Measurements from ENCODE around the gene MAP3K19. TPM values are rescaled to one million over a fixed set of nuclear protein-coding genes. Genes with fewer than 3 reads are reported as not detected.
"Not testable (repeated sequence)": the region's sequence is repeated elsewhere in the genome, so short reads cannot be mapped to it uniquely, and the experiment has no call there.

Gene MAP3K19
- total RNA-seq, 1 donor from 2014 or later = not detected

DNA sequence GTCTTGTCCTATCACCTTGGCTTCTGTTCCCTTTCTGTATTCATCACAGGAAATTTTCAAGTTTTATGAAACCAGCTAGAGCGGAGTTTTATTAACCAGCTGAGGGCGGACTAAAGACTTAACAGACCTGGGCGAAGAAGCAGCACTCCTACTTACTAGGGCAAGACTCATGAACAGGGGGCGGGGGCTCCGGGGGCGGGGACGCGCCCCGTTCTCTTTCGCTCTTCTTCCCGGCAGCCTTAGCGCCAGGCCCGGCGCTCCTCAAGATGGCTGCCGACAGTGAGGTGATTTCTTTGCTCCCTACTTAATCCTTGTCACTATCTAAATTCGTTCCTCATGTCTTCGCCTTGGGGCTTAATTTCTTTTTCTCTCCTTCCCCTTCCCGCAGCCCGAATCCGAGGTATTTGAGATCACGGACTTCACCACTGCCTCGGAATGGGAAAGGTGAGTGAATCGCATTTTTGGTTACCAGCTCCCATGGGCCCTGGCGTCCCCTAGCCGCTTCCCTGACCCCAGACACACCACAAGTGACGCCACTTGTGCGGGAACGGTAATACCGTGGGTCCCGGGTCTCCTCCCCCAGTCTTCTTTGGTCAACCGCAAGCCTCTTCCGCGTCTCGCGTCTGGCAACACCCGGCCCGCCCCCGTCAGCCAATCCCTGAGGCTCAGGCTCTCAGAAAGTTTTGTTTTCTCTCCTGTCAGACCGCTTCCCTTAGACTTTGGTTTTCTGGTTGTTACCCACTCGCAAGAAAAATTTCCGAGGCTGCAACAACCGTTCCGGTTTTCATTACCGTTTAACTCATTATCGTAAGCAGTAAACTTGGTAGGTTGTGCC, 5.0 kb upstream of the MAP3K19 start, which contains the start of gene RAB3GAP1:
Gene RAB3GAP1 (plus strand): TSS at position 251 of the 835 bp plus-strand sequence. CDS start 16 bp downstream, at position 267.
- H3K9ac ChIP-seq (ENCODE audit: low read depth in 1 of 3, low read length in 3 of 3) = peak within 1 kb of the TSS; percentile 94 to 100 (median 99)
- H3K4me1 ChIP-seq (ENCODE audit: control insufficient read depth in 3 of 3, insufficient read depth in 3 of 3, low read length in 3 of 3) = peaks cover 10 to 27% (median 11%) of the 10 kb centered on the region in 3 donors
- H3K9me3 ChIP-seq (ENCODE audit: control insufficient read depth in 3 of 3, low read length in 3 of 3) = no peaks in the 10 kb centered on the region
- peaks cover 0 to 3% (median 0%) of the 10 kb centered on the region in 3 donors for H3K36me3 ChIP-seq (ENCODE audit: control insufficient read depth in 3 of 3, insufficient read depth in 3 of 3, low read length in 3 of 3)
- peak within 1 kb of the TSS; percentile 98 for H3K27ac ChIP-seq (ENCODE audit: low read depth, low read length)
- no peaks in the 10 kb centered on the region for H3K27me3 ChIP-seq (ENCODE audit: control insufficient read depth in 3 of 3, insufficient read depth in 3 of 3, low read length in 3 of 3)
- H3K4me3 ChIP-seq (ENCODE audit: low read length in 3 of 3) = peak within 1 kb of the TSS; percentile 92 to 99 (median 94)

GRCh38 chr2:135050684-135051083, 3.4 kb upstream of the MAP3K19 start:
- Histone ChIP-seq H3K9me3 (ENCODE audit: control insufficient read depth in 3 of 3, low read length in 3 of 3) (no peaks in the 10 kb centered on the region), H3K4me3 (ENCODE audit: low read length in 3 of 3) (no peak overlapping the region), H3K4me1 (ENCODE audit: control insufficient read depth in 3 of 3, insufficient read depth in 3 of 3, low read length in 3 of 3) (peaks cover 10 to 27% (median 11%) of the 10 kb centered on the region in 3 donors), H3K36me3 (ENCODE audit: control insufficient read depth in 3 of 3, insufficient read depth in 3 of 3, low read length in 3 of 3) (no peaks in the 10 kb centered on the region), H3K27ac (ENCODE audit: low read depth, low read length) (no peak overlapping the region), H3K27me3 (ENCODE audit: control insufficient read depth in 3 of 3, insufficient read depth in 3 of 3, low read length in 3 of 3) (no peaks in the 10 kb centered on the region), H3K9ac (ENCODE audit: low read depth in 1 of 3, low read length in 3 of 3) (peak overlapping the region in 2 of 3 donors; percentile 24 to 32)

GRCh38 chr2:135050132-135050531, 2.9 kb upstream of the MAP3K19 start:
- Histone ChIP-seq H3K4me1 (ENCODE audit: control insufficient read depth in 3 of 3, insufficient read depth in 3 of 3, low read length in 3 of 3) (peaks cover 10 to 27% (median 11%) of the 10 kb centered on the region in 3 donors), H3K9me3 (ENCODE audit: control insufficient read depth in 3 of 3, low read length in 3 of 3) (no peaks in the 10 kb centered on the region), H3K27me3 (ENCODE audit: control insufficient read depth in 3 of 3, insufficient read depth in 3 of 3, low read length in 3 of 3) (no peaks in the 10 kb centered on the region), H3K27ac (ENCODE audit: low read depth, low read length) (no peak overlapping the region), H3K4me3 (ENCODE audit: low read length in 3 of 3) (no peak overlapping the region), H3K36me3 (ENCODE audit: control insufficient read depth in 3 of 3, insufficient read depth in 3 of 3, low read length in 3 of 3) (no peaks in the 10 kb centered on the region), H3K9ac (ENCODE audit: low read depth in 1 of 3, low read length in 3 of 3) (peak overlapping the region in 1 of 3 donors; percentile 32)

- Histone ChIP-seq H3K27ac (ENCODE audit: low read depth, low read length) (no peak overlapping the region), H3K36me3 (ENCODE audit: control insufficient read depth in 3 of 3, insufficient read depth in 3 of 3, low read length in 3 of 3) (no peaks in the 10 kb centered on the region), H3K9ac (ENCODE audit: low read depth in 1 of 3, low read length in 3 of 3) (no peak overlapping the region), H3K9me3 (ENCODE audit: control insufficient read depth in 3 of 3, low read length in 3 of 3) (no peaks in the 10 kb centered on the region), H3K4me1 (ENCODE audit: control insufficient read depth in 3 of 3, insufficient read depth in 3 of 3, low read length in 3 of 3) (peaks cover 0 to 14% (median 3%) of the 10 kb centered on the region in 3 donors), H3K27me3 (ENCODE audit: control insufficient read depth in 3 of 3, insufficient read depth in 3 of 3, low read length in 3 of 3) (no peaks in the 10 kb centered on the region), H3K4me3 (ENCODE audit: low read length in 3 of 3) (no peak overlapping the region)
Measured at GRCh38 chr2:135048122-135048521, 875 bp upstream of the MAP3K19 start.

GRCh38 chr2:135043345-135043744, 3.9 kb downstream of the MAP3K19 start:
- no peak overlapping the region for H3K4me3 ChIP-seq (ENCODE audit: low read length in 3 of 3)
- H3K9me3 ChIP-seq (ENCODE audit: control insufficient read depth in 3 of 3, low read length in 3 of 3) = no peaks in the 10 kb centered on the region

DNA sequence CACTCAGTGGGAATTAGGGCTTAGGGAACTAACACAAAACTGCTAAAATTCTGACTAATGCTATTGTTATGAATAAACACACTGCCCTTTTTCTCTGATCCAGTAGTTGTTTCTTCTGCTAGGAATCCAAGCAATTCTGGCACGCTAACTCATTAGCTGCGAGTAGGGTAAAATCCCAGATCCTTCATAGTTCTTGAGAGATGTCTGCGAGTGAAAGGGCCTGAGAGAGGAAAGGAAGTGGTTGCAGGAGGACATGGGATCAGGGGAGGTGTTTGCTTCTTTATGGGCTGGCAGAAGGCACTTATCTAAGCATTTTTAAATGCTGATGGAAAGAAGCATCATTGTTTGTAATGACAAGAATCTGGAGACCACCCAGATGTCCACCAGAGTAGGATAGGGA, 9.4 kb downstream of the MAP3K19 start:
- H3K4me3 ChIP-seq (ENCODE audit: low read length in 3 of 3) = no peak overlapping the region
- H3K27ac ChIP-seq (ENCODE audit: low read depth, low read length) = no peak overlapping the region
- no peaks in the 10 kb centered on the region for H3K27me3 ChIP-seq (ENCODE audit: control insufficient read depth in 3 of 3, insufficient read depth in 3 of 3, low read length in 3 of 3)

More at GRCh38 chr2:135043345-135043744, 3.9 kb downstream of the MAP3K19 start:
- H3K36me3 ChIP-seq (ENCODE audit: control insufficient read depth in 3 of 3, insufficient read depth in 3 of 3, low read length in 3 of 3) = no peaks in the 10 kb centered on the region
- no peak overlapping the region for H3K9ac ChIP-seq (ENCODE audit: low read depth in 1 of 3, low read length in 3 of 3)
- no peak overlapping the region for H3K27ac ChIP-seq (ENCODE audit: low read depth, low read length)
- no peaks in the 10 kb centered on the region for H3K4me1 ChIP-seq (ENCODE audit: control insufficient read depth in 3 of 3, insufficient read depth in 3 of 3, low read length in 3 of 3)
- no peaks in the 10 kb centered on the region for H3K27me3 ChIP-seq (ENCODE audit: control insufficient read depth in 3 of 3, insufficient read depth in 3 of 3, low read length in 3 of 3)

DNA sequence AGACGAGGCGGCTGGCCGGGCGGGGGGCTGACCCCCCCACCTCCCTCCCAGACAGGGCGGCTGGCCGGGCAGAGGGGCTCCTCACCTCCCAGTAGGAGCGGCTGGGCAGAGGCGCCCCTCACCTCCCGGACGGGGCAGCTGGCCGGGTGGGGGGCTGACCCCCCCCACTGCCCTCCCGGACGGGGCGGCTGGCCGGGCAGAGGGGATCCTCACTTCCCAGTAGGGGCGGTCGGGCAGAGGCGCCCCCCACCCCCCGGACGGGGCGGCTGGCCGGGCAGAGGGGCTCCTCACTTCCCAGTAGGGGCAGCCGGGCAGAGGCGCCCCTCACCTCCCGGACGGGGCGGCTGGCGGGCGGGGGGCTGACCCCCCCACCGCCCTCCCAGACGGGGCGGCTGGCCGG, 14.0 kb downstream of the MAP3K19 start:
- H3K4me3 ChIP-seq (ENCODE audit: low read length in 3 of 3); H3K4me1 ChIP-seq (ENCODE audit: control insufficient read depth in 3 of 3, insufficient read depth in 3 of 3, low read length in 3 of 3); H3K36me3 ChIP-seq (ENCODE audit: control insufficient read depth in 3 of 3, insufficient read depth in 3 of 3, low read length in 3 of 3); H3K9me3 ChIP-seq (ENCODE audit: control insufficient read depth in 3 of 3, low read length in 3 of 3); H3K27ac ChIP-seq (ENCODE audit: low read depth, low read length); H3K27me3 ChIP-seq (ENCODE audit: control insufficient read depth in 3 of 3, insufficient read depth in 3 of 3, low read length in 3 of 3); H3K9ac ChIP-seq (ENCODE audit: low read depth in 1 of 3, low read length in 3 of 3): not testable (repeated sequence)

More for the DNA sequence above, 9.4 kb downstream of the MAP3K19 start:
- H3K9me3 ChIP-seq (ENCODE audit: control insufficient read depth in 3 of 3, low read length in 3 of 3) = no peaks in the 10 kb centered on the region
- no peak overlapping the region for H3K9ac ChIP-seq (ENCODE audit: low read depth in 1 of 3, low read length in 3 of 3)
- H3K36me3 ChIP-seq (ENCODE audit: control insufficient read depth in 3 of 3, insufficient read depth in 3 of 3, low read length in 3 of 3) = no peaks in the 10 kb centered on the region
- no peaks in the 10 kb centered on the region for H3K4me1 ChIP-seq (ENCODE audit: control insufficient read depth in 3 of 3, insufficient read depth in 3 of 3, low read length in 3 of 3)

- Histone ChIP-seq H3K4me3 (ENCODE audit: low read length in 3 of 3) (no peak overlapping the region), H3K9ac (ENCODE audit: low read depth in 1 of 3, low read length in 3 of 3) (no peak overlapping the region), H3K4me1 (ENCODE audit: control insufficient read depth in 3 of 3, insufficient read depth in 3 of 3, low read length in 3 of 3) (no peaks in the 10 kb centered on the region), H3K9me3 (ENCODE audit: control insufficient read depth in 3 of 3, low read length in 3 of 3) (no peaks in the 10 kb centered on the region), H3K36me3 (ENCODE audit: control insufficient read depth in 3 of 3, insufficient read depth in 3 of 3, low read length in 3 of 3) (no peaks in the 10 kb centered on the region), H3K27me3 (ENCODE audit: control insufficient read depth in 3 of 3, insufficient read depth in 3 of 3, low read length in 3 of 3) (no peaks in the 10 kb centered on the region), H3K27ac (ENCODE audit: low read depth, low read length) (no peak overlapping the region)
Measured at GRCh38 chr2:135030826-135031225, 16.4 kb downstream of the MAP3K19 start.

DNA sequence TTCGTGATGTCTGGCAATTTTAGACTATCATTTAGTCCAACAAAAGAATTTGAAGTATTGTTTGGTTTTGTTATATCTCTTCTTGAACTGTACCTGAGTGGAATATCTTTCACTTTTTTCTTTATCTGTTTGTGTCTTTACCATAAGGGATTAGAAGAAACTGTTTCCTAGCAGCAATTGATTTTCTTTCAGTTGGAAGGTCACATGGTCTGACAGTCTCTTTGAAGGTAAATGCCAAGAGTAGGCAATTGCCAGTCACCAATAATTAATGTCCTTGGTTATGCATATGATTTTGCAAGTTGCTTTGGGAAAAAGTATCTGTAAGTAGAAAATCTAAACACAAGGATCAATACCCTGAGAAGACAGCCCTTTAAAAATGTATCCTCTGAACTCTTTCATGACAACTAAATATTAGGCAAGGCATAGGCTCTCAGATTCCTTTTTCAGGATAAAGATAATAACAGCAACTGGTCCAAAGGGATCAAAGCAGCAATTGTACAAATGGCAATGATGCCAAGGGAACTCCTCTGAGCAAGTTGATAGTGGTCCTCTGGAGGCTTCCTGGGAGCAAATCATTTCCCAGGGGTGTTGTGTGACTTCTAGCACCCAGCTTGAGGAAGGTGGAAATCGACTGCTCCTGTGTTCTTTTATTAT, 17.6 kb downstream of the MAP3K19 start:
- no peaks in the 10 kb centered on the region for H3K9me3 ChIP-seq (ENCODE audit: control insufficient read depth in 3 of 3, low read length in 3 of 3)
- no peak overlapping the region for H3K9ac ChIP-seq (ENCODE audit: low read depth in 1 of 3, low read length in 3 of 3)
- no peaks in the 10 kb centered on the region for H3K36me3 ChIP-seq (ENCODE audit: control insufficient read depth in 3 of 3, insufficient read depth in 3 of 3, low read length in 3 of 3)
- no peaks in the 10 kb centered on the region for H3K4me1 ChIP-seq (ENCODE audit: control insufficient read depth in 3 of 3, insufficient read depth in 3 of 3, low read length in 3 of 3)
- H3K27me3 ChIP-seq (ENCODE audit: control insufficient read depth in 3 of 3, insufficient read depth in 3 of 3, low read length in 3 of 3) = no peaks in the 10 kb centered on the region
- no peak overlapping the region for H3K27ac ChIP-seq (ENCODE audit: low read depth, low read length)
- no peak overlapping the region for H3K4me3 ChIP-seq (ENCODE audit: low read length in 3 of 3)

DNA sequence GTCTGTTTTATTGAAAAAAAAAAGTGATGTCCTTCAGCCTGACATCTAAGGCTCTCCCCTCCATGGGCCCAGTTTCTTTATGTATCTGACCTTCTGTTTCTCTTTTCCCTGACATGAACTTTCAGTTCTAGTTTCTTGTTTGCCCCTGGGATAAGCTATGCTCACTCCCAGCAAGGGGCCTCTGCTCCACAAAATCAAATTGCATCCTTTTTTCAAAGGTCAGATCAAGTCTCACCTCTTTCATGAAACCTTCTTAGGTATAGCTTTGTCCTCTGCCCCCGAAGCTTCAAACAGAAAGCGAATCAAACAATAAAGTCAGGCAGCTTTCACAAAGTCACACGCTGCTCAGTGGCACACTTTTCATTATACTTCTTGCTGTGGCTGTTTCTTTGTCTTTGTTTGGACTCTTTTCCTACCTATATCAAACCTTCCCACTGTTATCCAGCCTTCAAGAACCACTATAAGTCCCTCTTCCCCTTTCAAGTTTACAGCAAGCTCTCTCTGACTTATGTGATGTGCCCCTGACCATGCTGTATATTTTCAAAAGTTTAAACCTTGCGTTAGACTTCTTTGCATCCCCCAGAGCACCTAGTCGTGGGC, 23.3 kb downstream of the MAP3K19 start:
- no peaks in the 10 kb centered on the region for H3K36me3 ChIP-seq (ENCODE audit: control insufficient read depth in 3 of 3, insufficient read depth in 3 of 3, low read length in 3 of 3)
- no peaks in the 10 kb centered on the region for H3K4me1 ChIP-seq (ENCODE audit: control insufficient read depth in 3 of 3, insufficient read depth in 3 of 3, low read length in 3 of 3)
- no peak overlapping the region for H3K27ac ChIP-seq (ENCODE audit: low read depth, low read length)
- no peaks in the 10 kb centered on the region for H3K9me3 ChIP-seq (ENCODE audit: control insufficient read depth in 3 of 3, low read length in 3 of 3)
- no peak overlapping the region for H3K9ac ChIP-seq (ENCODE audit: low read depth in 1 of 3, low read length in 3 of 3)
- no peak overlapping the region for H3K4me3 ChIP-seq (ENCODE audit: low read length in 3 of 3)
- H3K27me3 ChIP-seq (ENCODE audit: control insufficient read depth in 3 of 3, insufficient read depth in 3 of 3, low read length in 3 of 3) = no peaks in the 10 kb centered on the region
